Measurements from ENCODE around the gene TADA2B. TPM values are rescaled to one million over a fixed set of nuclear protein-coding genes. Genes with fewer than 3 reads are reported as not detected.

The TADA2B gene
- total RNA-seq, 2 donors from 2014 or later, result 21.5 to 24.2 TPM

DNA sequence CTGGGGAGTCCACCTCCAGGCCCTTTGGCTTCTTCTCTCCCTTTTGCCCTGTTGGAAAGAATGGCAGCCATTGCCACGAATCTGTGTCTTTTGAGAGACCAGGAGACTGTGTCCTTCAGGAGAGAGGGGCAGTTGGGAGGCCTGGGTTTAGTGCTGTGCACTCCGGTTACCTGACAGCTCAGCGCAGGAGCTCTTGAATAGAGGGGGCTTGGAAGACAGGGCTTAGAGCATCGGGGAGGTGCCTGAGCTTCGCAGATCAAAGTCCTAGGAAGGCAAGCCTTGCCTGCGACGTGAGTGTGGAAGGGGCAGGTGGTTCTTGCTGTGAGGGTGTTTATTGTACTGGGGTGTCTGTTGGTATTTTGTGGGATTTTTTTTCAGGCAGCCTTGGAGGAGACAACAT lies 41.9 kb upstream of the TADA2B start:
- no peak for ATAC-seq (ENCODE audit: insufficient number of reproducible peaks, low FRiP score, low read depth)
- TF ChIP-seq, protein P1, sequence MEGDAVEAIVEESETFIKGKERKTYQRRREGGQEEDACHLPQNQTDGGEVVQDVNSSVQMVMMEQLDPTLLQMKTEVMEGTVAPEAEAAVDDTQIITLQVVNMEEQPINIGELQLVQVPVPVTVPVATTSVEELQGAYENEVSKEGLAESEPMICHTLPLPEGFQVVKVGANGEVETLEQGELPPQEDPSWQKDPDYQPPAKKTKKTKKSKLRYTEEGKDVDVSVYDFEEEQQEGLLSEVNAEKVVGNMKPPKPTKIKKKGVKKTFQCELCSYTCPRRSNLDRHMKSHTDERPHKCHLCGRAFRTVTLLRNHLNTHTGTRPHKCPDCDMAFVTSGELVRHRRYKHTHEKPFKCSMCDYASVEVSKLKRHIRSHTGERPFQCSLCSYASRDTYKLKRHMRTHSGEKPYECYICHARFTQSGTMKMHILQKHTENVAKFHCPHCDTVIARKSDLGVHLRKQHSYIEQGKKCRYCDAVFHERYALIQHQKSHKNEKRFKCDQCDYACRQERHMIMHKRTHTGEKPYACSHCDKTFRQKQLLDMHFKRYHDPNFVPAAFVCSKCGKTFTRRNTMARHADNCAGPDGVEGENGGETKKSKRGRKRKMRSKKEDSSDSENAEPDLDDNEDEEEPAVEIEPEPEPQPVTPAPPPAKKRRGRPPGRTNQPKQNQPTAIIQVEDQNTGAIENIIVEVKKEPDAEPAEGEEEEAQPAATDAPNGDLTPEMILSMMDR (IDR thresholded peaks at IDR 0.05), result no peak
- no peak for DNase-seq (ENCODE audit: low spot score)
- Histone ChIP-seq H3K27me3 (replicated peaks; ENCODE audit: insufficient read depth) (no peaks in the 10 kb centered on the region), H3K36me3 (peaks cover 43% of the 10 kb centered on the region), H3K27ac (no peak overlapping the region), H3K4me3 (no peak overlapping the region), H3K9me3 (no peaks in the 10 kb centered on the region), H3K4me1 (ENCODE audit: control insufficient read depth in 1 of 2, low read depth in 2 of 2) (no peaks in the 10 kb centered on the region)

DNA sequence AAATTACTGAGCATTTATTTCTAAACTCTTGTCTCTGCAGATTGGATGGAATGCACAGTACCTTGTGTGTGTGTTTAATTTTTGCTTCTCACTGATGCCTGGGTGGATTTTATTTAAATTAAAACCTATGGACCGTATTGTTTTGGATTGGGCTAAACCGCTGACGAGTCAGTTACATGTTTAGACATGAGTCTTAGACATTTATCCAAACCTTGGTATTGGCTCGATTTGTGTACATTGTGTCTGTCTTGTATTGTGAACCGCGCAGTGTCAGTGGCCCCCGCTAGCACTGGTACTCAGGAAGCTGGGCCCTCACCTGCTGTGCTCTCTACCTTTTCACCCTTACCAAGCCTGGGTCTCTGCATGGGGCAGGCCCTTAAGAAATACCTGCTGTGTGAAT lies 40.8 kb upstream of the TADA2B start:
- H3K4me3 ChIP-seq, result no peak overlapping the region
- ATAC-seq (ENCODE audit: insufficient number of reproducible peaks, low FRiP score, low read depth) (no peak), DNase-seq (ENCODE audit: low spot score) (no peak)
- no peaks in the 10 kb centered on the region for H3K4me1 ChIP-seq (ENCODE audit: control insufficient read depth in 1 of 2, low read depth in 2 of 2)
- no peak overlapping the region for H3K27ac ChIP-seq
- H3K36me3 ChIP-seq, result peaks cover 50% of the 10 kb centered on the region
- TF ChIP-seq, protein P1 (IDR thresholded peaks at IDR 0.05), result no peak
- H3K27me3 ChIP-seq (replicated peaks; ENCODE audit: insufficient read depth), result no peaks in the 10 kb centered on the region
- H3K9me3 ChIP-seq, result no peaks in the 10 kb centered on the region

DNA sequence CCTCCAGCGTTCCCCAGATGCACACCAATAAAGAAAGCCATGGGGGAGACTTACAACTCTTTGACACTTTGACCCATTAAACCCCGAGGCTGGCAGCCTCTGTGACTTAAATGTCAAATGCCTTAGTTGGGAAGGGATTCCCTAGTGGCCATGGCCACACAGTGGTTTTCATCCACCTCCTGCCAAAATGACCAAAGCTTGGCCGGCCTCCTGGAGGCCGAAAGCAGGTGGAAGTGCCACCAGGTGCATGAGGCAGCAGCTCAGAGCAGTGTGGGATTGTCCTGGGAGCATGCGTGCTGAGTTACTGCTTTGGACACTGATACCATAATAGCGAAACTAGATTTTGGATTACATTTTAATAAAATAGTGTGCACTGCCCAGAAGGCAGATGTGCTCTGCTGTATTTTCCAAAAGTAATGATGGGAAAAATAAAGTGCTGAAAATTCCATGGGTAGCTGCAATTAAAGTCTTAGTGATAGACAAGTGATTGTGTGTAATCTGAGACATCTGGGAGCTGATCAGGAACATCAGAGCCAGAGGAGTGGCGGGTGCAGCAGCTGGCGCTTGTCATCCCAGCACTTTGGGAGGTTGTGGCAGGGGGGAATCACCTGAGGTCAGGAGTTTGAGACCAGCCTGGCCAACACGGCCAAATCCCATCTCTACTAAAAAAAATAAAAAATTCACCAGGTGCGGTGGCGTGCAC lies 39.8 kb upstream of the TADA2B start:
- DNase-seq (ENCODE audit: low spot score) (no peak), ATAC-seq (ENCODE audit: insufficient number of reproducible peaks, low FRiP score, low read depth) (no peak)
- H3K27ac ChIP-seq, result no peak overlapping the region
- no peaks in the 10 kb centered on the region for H3K4me1 ChIP-seq (ENCODE audit: control insufficient read depth in 1 of 2, low read depth in 2 of 2)
- no peaks in the 10 kb centered on the region for H3K27me3 ChIP-seq (replicated peaks; ENCODE audit: insufficient read depth)
- H3K36me3 ChIP-seq, result peaks cover 55% of the 10 kb centered on the region
- TF ChIP-seq, protein P1 (IDR thresholded peaks at IDR 0.05), result no peak
- no peak overlapping the region for H3K4me3 ChIP-seq
- H3K9me3 ChIP-seq, result no peaks in the 10 kb centered on the region

DNA sequence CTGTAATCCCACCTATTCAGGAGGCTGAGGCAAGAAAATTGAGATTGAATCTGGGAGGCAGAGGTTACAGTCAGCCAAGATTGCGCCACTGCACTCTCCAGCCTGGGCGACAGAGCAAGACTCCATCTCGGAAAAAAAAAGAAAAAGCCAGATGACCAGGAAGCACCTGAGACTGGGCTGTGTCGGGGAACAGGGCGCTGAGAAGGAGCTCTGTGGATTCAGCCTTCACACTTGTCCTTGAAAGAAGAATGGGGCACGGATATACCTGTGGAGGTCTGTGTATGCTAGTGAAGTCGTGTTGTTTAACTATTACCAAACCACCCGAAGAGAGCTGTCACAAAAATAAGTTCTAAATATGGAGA lies 39.3 kb upstream of the TADA2B start:
- TF ChIP-seq, protein P1 (IDR thresholded peaks at IDR 0.05), result no peak
- H3K9me3 ChIP-seq, result no peaks in the 10 kb centered on the region
- H3K4me3 ChIP-seq, result no peak overlapping the region
- DNase-seq (ENCODE audit: low spot score), result no peak
- H3K36me3 ChIP-seq, result peaks cover 57% of the 10 kb centered on the region
- ATAC-seq (ENCODE audit: insufficient number of reproducible peaks, low FRiP score, low read depth), result no peak
- no peak overlapping the region for H3K27ac ChIP-seq
- no peaks in the 10 kb centered on the region for H3K4me1 ChIP-seq (ENCODE audit: control insufficient read depth in 1 of 2, low read depth in 2 of 2)
- no peaks in the 10 kb centered on the region for H3K27me3 ChIP-seq (replicated peaks; ENCODE audit: insufficient read depth)

DNA sequence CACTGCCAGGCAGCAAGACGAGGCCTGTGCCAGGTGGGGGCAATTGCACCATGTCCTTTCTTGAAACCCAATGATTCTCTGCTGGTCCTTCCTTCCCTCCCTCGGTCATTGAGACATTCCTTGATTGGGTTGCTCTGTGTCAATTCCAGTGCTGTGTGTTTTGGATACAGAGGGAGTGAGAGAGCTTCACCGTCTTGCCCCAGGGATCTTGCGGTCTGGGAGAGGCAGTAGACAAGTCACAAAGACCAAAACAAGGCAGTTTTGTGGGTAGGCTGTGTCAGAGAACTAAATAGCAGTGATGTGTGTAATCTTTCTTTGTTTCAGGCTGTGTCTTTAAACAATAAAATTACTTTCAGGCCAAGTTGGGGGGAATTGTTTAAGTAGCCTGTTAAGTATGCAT lies 38.8 kb upstream of the TADA2B start:
- peaks cover 56% of the 10 kb centered on the region for H3K36me3 ChIP-seq
- H3K9me3 ChIP-seq, result no peaks in the 10 kb centered on the region
- H3K27ac ChIP-seq, result no peak overlapping the region
- no peaks in the 10 kb centered on the region for H3K27me3 ChIP-seq (replicated peaks; ENCODE audit: insufficient read depth)
- no peak overlapping the region for H3K4me3 ChIP-seq
- DNase-seq (ENCODE audit: low spot score) (no peak), ATAC-seq (ENCODE audit: insufficient number of reproducible peaks, low FRiP score, low read depth) (no peak)
- no peaks in the 10 kb centered on the region for H3K4me1 ChIP-seq (ENCODE audit: control insufficient read depth in 1 of 2, low read depth in 2 of 2)
- TF ChIP-seq, protein P1 (IDR thresholded peaks at IDR 0.05), result no peak

Data from thoracic aorta (tissue), 2 donors.